Gastroesophageal sphincter (tissue), 4 donors: ENCODE measurements around the gene ABHD6. TPM values are rescaled to one million over a fixed set of nuclear protein-coding genes. Genes with fewer than 3 reads are reported as not detected.

Source experiments
- ATAC-seq: fragments of 150-250 bp; one replicate; pipeline ENCODE4 v1.9.1; 2016; ENCODE audit warnings: mild to moderate bottlenecking, moderate library complexity
- H3K27ac ChIP-seq, 4 donors: fragments of 200-600 bp; sonication (generic) in 3 of 4; 1 replicate in 3 of 4; 2 replicates in 1 of 4; pipeline ENCODE4 v1.5.1; 2016 to 2019
- H3K27me3 ChIP-seq: fragments of 200-600 bp; sonication (generic); one replicate; pipeline ENCODE4 v1.5.1; 2019
- H3K36me3 ChIP-seq, 2 donors: fragments of 200-600 bp; sonication (generic); one replicate each; pipeline ENCODE4 v1.5.1; 2019; ENCODE audit warnings: control low read depth in 1 of 2
- H3K4me1 ChIP-seq, 3 donors: fragments of 200-600 bp; sonication (generic); 1 replicate in 2 of 3; 2 replicates in 1 of 3; pipeline ENCODE4 v1.5.1; 2016 to 2019; ENCODE audit warnings: control low read depth in 2 of 3
- H3K4me3 ChIP-seq, 2 donors: fragments of 200-600 bp; sonication (generic); one replicate each; pipeline ENCODE4 v1.5.1; 2019; ENCODE audit warnings: mild to moderate bottlenecking in 1 of 2, moderate library complexity in 1 of 2
- H3K9me3 ChIP-seq, 3 donors: fragments of 200-600 bp; sonication (generic); one replicate each; pipeline ENCODE4 v1.5.1; 2017 to 2019; ENCODE audit warnings: control low read depth in 2 of 3
- CTCF ChIP-seq, 4 experiments: fragments of 200-600 bp in 2 of 4; fragments of 450-650 bp in 2 of 4; sonication (generic) in 1 of 4; IDR thresholded peaks; one replicate each; pipeline ENCODE4 v1.5.1; 2017 to 2019; ENCODE audit warnings: antibody characterized with exemption in 4 of 4, mild to moderate bottlenecking in 2 of 4, moderate library complexity in 2 of 4
- EP300 ChIP-seq: sonication (generic); formaldehyde crosslinking; IDR thresholded peaks from one replicate; pipeline ENCODE4 v1.6.1; 2017; ENCODE audit warnings: antibody characterized with exemption, mild to moderate bottlenecking
- POLR2A ChIP-seq, 2 donors: fragments of 450-650 bp; IDR thresholded peaks; one replicate each; pipeline ENCODE4 v1.6.1; 2017; ENCODE audit warnings: antibody characterized with exemption in 2 of 2, mild to moderate bottlenecking in 2 of 2, moderate library complexity in 1 of 2
- POLR2AphosphoS5 ChIP-seq: sonication (generic); formaldehyde crosslinking; IDR thresholded peaks from one replicate; pipeline ENCODE4 v1.6.1; 2017; ENCODE audit warnings: antibody characterized with exemption
- WGBS, 2 donors: methylation state at CpG; one replicate each; pipeline ENCODE4 v1.1.5; 2018; ENCODE audit warnings: low coverage in 1 of 2; 5-methylcytosine and 5-hydroxymethylcytosine counted together
- total RNA-seq, 4 donors: library from RNA; depleted of rRNA; stranded (reverse); fragments of >200 nt; gene quantifications; one replicate each; pipeline ENCODE4 v1.1.0, GENCODE V29; 2016

The ABHD6 gene
- total RNA-seq, 4 donors from 2014 or later, result 6.5 to 27.1 (median 17.6) TPM

GRCh38 chr3:58256061-58256460 is 18.5 kb downstream of the ABHD6 start:
- no peaks in the 10 kb centered on the region for H3K9me3 ChIP-seq
- no peak for TF ChIP-seq POLR2AphosphoS5
- no peak for TF ChIP-seq EP300
- no peak for TF ChIP-seq CTCF (IDR thresholded peaks at IDR 0.05)
- TF ChIP-seq POLR2A (IDR thresholded peaks at IDR 0.05), result no peak
- H3K27me3 ChIP-seq, result no peaks in the 10 kb centered on the region
- peaks cover 0 to 18% (median 0%) of the 10 kb centered on the region in 3 donors for H3K4me1 ChIP-seq
- no peak overlapping the region for H3K27ac ChIP-seq
- WGBS, 2 donors, result 80 to 91% methylated on average over 1 of the region's 1 CpG
- H3K36me3 ChIP-seq, result peaks cover 0 to 50% of the 10 kb centered on the region in 2 donors
- ATAC-seq, result no peak
- H3K4me3 ChIP-seq, result no peak overlapping the region

- H3K9me3 ChIP-seq, result no peaks in the 10 kb centered on the region
- H3K27me3 ChIP-seq, result no peaks in the 10 kb centered on the region
- TF ChIP-seq EP300 (no peak), POLR2A (IDR thresholded peaks at IDR 0.05) (no peak), CTCF (IDR thresholded peaks at IDR 0.05) (no peak), POLR2AphosphoS5 (no peak)
- no peak for ATAC-seq
- peaks cover 0 to 16% (median 0%) of the 10 kb centered on the region in 3 donors for H3K4me1 ChIP-seq
- no peak overlapping the region for H3K4me3 ChIP-seq
- H3K36me3 ChIP-seq, result peaks cover 0 to 54% of the 10 kb centered on the region in 2 donors
- H3K27ac ChIP-seq, result no peak overlapping the region
- 98% methylated on average over 4 of the region's 4 CpGs; no CpG with 5 or more reads in 1 of the 2 donors for WGBS, 2 donors
Measured at GRCh38 chr3:58256511-58256910, 18.9 kb downstream of the ABHD6 start.

- TF ChIP-seq CTCF (IDR thresholded peaks at IDR 0.05) (no peak), POLR2AphosphoS5 (no peak), POLR2A (IDR thresholded peaks at IDR 0.05) (no peak), EP300 (no peak)
- Histone ChIP-seq H3K27me3 (no peaks in the 10 kb centered on the region), H3K4me1 (no peaks in the 10 kb centered on the region), H3K27ac (no peak overlapping the region), H3K36me3 (peaks cover 0 to 54% of the 10 kb centered on the region in 2 donors), H3K9me3 (no peaks in the 10 kb centered on the region), H3K4me3 (no peak overlapping the region)
- 82 to 94% methylated on average over 5 to 7 of the region's 10 CpGs for WGBS, 2 donors
- ATAC-seq, result no peak
Measured at GRCh38 chr3:58258392-58259055, 20.9 kb downstream of the ABHD6 start.

GRCh38 chr3:58260261-58260731 is 22.7 kb downstream of the ABHD6 start:
- no peak overlapping the region for H3K4me3 ChIP-seq
- H3K4me1 ChIP-seq, result no peaks in the 10 kb centered on the region
- H3K36me3 ChIP-seq, result peaks cover 0 to 54% of the 10 kb centered on the region in 2 donors
- no peak overlapping the region for H3K27ac ChIP-seq
- 68 to 87% methylated on average over 3 of the region's 6 CpGs for WGBS, 2 donors
- ATAC-seq, result no peak
- no peaks in the 10 kb centered on the region for H3K27me3 ChIP-seq
- TF ChIP-seq POLR2A (IDR thresholded peaks at IDR 0.05) (no peak), POLR2AphosphoS5 (no peak), CTCF (IDR thresholded peaks at IDR 0.05) (no peak), EP300 (no peak)
- no peaks in the 10 kb centered on the region for H3K9me3 ChIP-seq

GRCh38 chr3:58260733-58261132 is 23.1 kb downstream of the ABHD6 start:
- Histone ChIP-seq H3K27ac (no peak overlapping the region), H3K36me3 (peaks cover 0 to 54% of the 10 kb centered on the region in 2 donors), H3K4me3 (no peak overlapping the region), H3K27me3 (no peaks in the 10 kb centered on the region), H3K9me3 (no peaks in the 10 kb centered on the region), H3K4me1 (no peaks in the 10 kb centered on the region)
- WGBS, 2 donors, result 60 to 100% methylated on average over 1 to 2 of the region's 6 CpGs
- no peak for TF ChIP-seq POLR2AphosphoS5
- no peak for TF ChIP-seq POLR2A (IDR thresholded peaks at IDR 0.05)
- TF ChIP-seq EP300, result no peak
- no peak for TF ChIP-seq CTCF (IDR thresholded peaks at IDR 0.05)
- ATAC-seq, result no peak
